ENCODE measurements around the gene RBM19.

- TF ChIP-seq CTCF (IDR thresholded peaks at IDR 0.05 in 8 of 11, conservative IDR thresholded peaks at IDR 0.05 in 3 of 11), result no peak
- TF ChIP-seq POLR2A (IDR thresholded peaks at IDR 0.05), result no peak
These were observed 195.7 kb downstream of the RBM19 start for GRCh38 chr12:113770389-113770865.
